Heart left ventricle (tissue), 16 donors: Measurements from ENCODE around the gene USP35. TPM values are rescaled to one million over a fixed set of nuclear protein-coding genes. Genes with fewer than 3 reads are reported as not detected.

Experiments
- ATAC-seq, 4 donors: fragments of 200-7000 bp; cut with Tn5 transposase; one replicate each; pipeline ENCODE4 v1.9.1; 2020 to 2022; ENCODE audit warnings: moderate library complexity in 4 of 4, mild to moderate bottlenecking in 3 of 4, moderate number of reproducible peaks in 1 of 4
- DNase-seq, 5 donors: peaks; one replicate each; pipeline ENCODE4 v3.0.0-alpha.2; 2020
- H3K27ac ChIP-seq, 12 donors: fragments of 200-600 bp; sonication (generic) in 4 of 12; one replicate each; pipeline versions ENCODE4 v1.5.0 to v1.8.0; 2016 to 2022; ENCODE audit warnings: mild to moderate bottlenecking in 2 of 12
- H3K27me3 ChIP-seq, 9 donors: fragments of 200-600 bp; sonication (generic) in 2 of 9; one replicate each; pipeline versions ENCODE4 v1.5.1 to v1.8.0; 2016 to 2022; ENCODE audit warnings: mild to moderate bottlenecking in 3 of 9
- H3K36me3 ChIP-seq, 9 donors: fragments of 200-600 bp; sonication (generic) in 2 of 9; one replicate each; pipeline versions ENCODE4 v1.5.0 to v1.8.0; 2018 to 2022; ENCODE audit warnings: mild to moderate bottlenecking in 2 of 9
- H3K4me1 ChIP-seq, 12 donors: fragments of 200-600 bp; sonication (generic) in 4 of 12; one replicate each; pipeline versions ENCODE4 v1.5.0 to v1.8.0; 2016 to 2022; ENCODE audit warnings: mild to moderate bottlenecking in 3 of 12
- H3K4me3 ChIP-seq, 12 donors: fragments of 200-600 bp; sonication (generic) in 4 of 12; one replicate each; pipeline versions ENCODE4 v1.5.0 to v1.8.0; 2017 to 2022; ENCODE audit warnings: mild to moderate bottlenecking in 9 of 12, moderate library complexity in 4 of 12
- H3K9me3 ChIP-seq, 12 donors: fragments of 200-600 bp; sonication (generic) in 4 of 12; one replicate each; pipeline versions ENCODE4 v1.5.0 to v1.8.0; 2016 to 2022; ENCODE audit warnings: mild to moderate bottlenecking in 1 of 12
- POLR2A ChIP-seq, 2 donors: fragments of 450-650 bp; IDR thresholded peaks; one replicate each; pipeline ENCODE4 v1.6.1; 2017; ENCODE audit warnings: antibody characterized with exemption in 2 of 2, mild to moderate bottlenecking in 2 of 2, moderate library complexity in 2 of 2
- WGBS, 4 donors: extraction: QIAGEN DNeasy Blood & Tissue Kit in 2 of 4; methylation state at CpG; one replicate each; pipeline versions ENCODE4 v1.1.5 to v1.1.7; 2013 to 2018; 5-methylcytosine and 5-hydroxymethylcytosine counted together
- intact Hi-C, 10 donors: fragments of 100-400 bp; cut with DNase I; formaldehyde crosslinking; loops; one replicate each; pipeline versions ENCODE4 v1.11.1 to v1.14.2; 2022
- polyA plus RNA-seq, 2 donors: library from polyadenylated mRNA; stranded (reverse); fragments of 200-250 nt; gene quantifications; one replicate each; pipeline ENCODE4 v1.2.3, GENCODE V29; 2013
- total RNA-seq, 9 donors: library from RNA; depleted of rRNA in 2 of 9; stranded (reverse); fragments of >200 nt in 2 of 9; fragmentation: NEBNext Ultra II Directional in 3 of 9; extraction: Animal tissue kit (Norgen Biotek cat#: 25700) in 3 of 9; gene quantifications; one replicate each; pipeline versions ENCODE4 v1.1.0 to v1.2.4, GENCODE V29; 2016 to 2023
- TF ChIP-seq, protein P1 (sequence below), 12 donors: fragments of 200-600 bp; sonication (generic) in 4 of 12; IDR thresholded peaks; one replicate each; pipeline versions ENCODE4 v1.5.0 to v1.8.0; 2018 to 2022; ENCODE audit warnings: antibody characterized with exemption in 12 of 12, mild to moderate bottlenecking in 5 of 12
- donor health status: ischemic (EF 13 %, LVEDD 7.1; RV severe dilation, severe dysfunction).
- donor health status: healthy with polysubstance abuse.
- donor health status: DM: no; HTN: yes; CAD: no.
- donor health status: DM: no; HTN: no; CAD: no.
- donor health status: ischemic (EF 25% LVEDD 6.9; RV normal size, moderate dysfunction).
- donor health status: ischemic (EF 25% LVEDD 5.7; RV mildly dilated, moderate dysfunction).
- donor health status: healthy.
- donor health status: DM: yes; HTN: yes; CAD: no.
- donor health status: ischemic (EF 35%, LVEDD 5.7; RV mildly dilated, moderate dysfunction).
- donor health status: nonischemic (EF 11% LVEDD 7.7; RV severe dilation, severe dysfunction).
- donor health status: DM: yes; HTN: yes; CAD: no.
- donor health status: PGD.
- donor health status: ischemic (EF 29% LVEDD 5.4; RV normal size, mild dysfunction).
- donor health status: nonischemic (EF 23%, LVEDD 6.1; RV moderate dilation, normal function).

The USP35 gene
- total and polyA plus RNA-seq, 11 donors: 4.5 to 8.1 (median 5.3) TPM

DNA sequence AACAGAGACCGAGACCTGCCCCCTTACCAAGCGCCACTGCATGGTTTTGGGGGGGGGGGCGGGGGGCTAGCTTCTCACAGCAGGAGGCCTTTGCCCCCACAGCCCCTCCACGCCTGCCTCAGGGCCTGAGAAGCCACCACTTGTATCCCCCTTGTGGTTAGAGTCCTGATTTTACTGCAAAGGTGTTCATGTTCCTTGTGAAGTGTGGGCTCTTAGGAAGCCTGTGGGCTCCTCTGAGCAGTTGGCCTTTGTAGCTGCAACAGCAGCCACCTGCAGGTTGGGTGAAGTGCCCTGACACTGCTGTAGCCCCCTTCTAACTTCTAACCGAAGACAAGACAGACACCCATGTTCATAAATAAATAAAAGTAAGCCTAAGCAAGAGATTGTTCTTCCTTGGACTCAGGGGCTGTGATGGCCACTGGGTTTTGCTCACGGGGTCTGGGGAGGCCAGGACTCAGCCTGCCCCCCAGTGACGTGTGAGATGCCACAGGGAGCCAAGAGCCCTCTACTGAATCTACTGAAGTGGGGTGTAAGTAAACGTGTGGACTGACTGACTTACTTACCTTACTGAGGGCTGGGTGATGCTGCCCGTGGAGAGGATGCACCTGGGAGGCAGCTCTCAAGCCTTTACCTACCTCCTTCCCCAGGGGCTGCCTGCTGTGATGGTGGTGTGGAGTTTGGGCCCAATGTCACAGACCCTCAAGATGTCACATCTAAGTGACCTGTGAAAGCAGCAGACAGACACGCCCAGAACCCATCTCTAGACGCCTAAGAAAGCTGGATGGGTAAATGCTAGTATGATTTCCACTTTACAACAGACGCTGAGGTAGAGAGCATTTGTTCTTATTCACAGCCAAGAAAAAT, 25.8 kb downstream of the USP35 start:
- H3K27me3 ChIP-seq: no peaks in the 10 kb centered on the region
- DNase-seq: no peak
- intact Hi-C loops: no loop called here
- no peaks in the 10 kb centered on the region for H3K9me3 ChIP-seq
- WGBS, 4 donors: 83 to 89% (median 86%) methylated on average over 9 to 12 of the region's 12 CpGs
- peaks cover 0 to 71% (median 62%) of the 10 kb centered on the region in 9 donors for H3K36me3 ChIP-seq
- ATAC-seq: no peak
- H3K4me3 ChIP-seq: no peak overlapping the region
- peaks cover 0 to 6% (median 2%) of the 10 kb centered on the region in 12 donors for H3K4me1 ChIP-seq
- no peak overlapping the region for H3K27ac ChIP-seq
- TF ChIP-seq, protein P1, sequence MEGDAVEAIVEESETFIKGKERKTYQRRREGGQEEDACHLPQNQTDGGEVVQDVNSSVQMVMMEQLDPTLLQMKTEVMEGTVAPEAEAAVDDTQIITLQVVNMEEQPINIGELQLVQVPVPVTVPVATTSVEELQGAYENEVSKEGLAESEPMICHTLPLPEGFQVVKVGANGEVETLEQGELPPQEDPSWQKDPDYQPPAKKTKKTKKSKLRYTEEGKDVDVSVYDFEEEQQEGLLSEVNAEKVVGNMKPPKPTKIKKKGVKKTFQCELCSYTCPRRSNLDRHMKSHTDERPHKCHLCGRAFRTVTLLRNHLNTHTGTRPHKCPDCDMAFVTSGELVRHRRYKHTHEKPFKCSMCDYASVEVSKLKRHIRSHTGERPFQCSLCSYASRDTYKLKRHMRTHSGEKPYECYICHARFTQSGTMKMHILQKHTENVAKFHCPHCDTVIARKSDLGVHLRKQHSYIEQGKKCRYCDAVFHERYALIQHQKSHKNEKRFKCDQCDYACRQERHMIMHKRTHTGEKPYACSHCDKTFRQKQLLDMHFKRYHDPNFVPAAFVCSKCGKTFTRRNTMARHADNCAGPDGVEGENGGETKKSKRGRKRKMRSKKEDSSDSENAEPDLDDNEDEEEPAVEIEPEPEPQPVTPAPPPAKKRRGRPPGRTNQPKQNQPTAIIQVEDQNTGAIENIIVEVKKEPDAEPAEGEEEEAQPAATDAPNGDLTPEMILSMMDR (IDR thresholded peaks at IDR 0.05): no peak
- no peak for TF ChIP-seq POLR2A (IDR thresholded peaks at IDR 0.05)

DNA sequence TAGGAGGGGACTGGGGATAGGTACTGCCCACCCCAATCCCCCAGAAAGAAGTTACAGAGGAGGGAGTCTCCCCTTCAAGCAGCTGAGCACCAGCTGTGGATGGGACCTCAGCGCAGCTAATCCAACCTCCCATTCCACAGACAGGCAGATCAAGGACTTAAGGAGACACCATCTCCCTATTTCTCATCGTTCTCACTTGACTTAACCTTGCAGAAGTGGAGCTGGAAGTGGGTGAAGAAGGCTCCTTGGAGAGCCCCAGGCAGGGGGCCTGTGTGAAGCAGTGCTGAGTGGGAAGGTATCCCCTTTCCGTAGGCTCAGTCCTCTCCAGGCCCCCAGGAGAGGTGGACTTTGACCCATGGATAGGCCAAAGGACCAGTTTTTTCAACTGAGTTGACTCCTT, 27.3 kb downstream of the USP35 start:
- TF ChIP-seq, protein P1 (IDR thresholded peaks at IDR 0.05): no peak
- ATAC-seq (no peak), DNase-seq (no peak)
- WGBS, 4 donors: 74 to 97% (median 92%) methylated on average over 3 of the region's 3 CpGs
- H3K4me1 ChIP-seq: peaks cover 0 to 6% (median 2%) of the 10 kb centered on the region in 12 donors
- no peaks in the 10 kb centered on the region for H3K27me3 ChIP-seq
- intact Hi-C loops: no loop called here
- peaks cover 0 to 74% (median 65%) of the 10 kb centered on the region in 9 donors for H3K36me3 ChIP-seq
- no peaks in the 10 kb centered on the region for H3K9me3 ChIP-seq
- no peak overlapping the region for H3K27ac ChIP-seq
- H3K4me3 ChIP-seq: no peak overlapping the region

DNA sequence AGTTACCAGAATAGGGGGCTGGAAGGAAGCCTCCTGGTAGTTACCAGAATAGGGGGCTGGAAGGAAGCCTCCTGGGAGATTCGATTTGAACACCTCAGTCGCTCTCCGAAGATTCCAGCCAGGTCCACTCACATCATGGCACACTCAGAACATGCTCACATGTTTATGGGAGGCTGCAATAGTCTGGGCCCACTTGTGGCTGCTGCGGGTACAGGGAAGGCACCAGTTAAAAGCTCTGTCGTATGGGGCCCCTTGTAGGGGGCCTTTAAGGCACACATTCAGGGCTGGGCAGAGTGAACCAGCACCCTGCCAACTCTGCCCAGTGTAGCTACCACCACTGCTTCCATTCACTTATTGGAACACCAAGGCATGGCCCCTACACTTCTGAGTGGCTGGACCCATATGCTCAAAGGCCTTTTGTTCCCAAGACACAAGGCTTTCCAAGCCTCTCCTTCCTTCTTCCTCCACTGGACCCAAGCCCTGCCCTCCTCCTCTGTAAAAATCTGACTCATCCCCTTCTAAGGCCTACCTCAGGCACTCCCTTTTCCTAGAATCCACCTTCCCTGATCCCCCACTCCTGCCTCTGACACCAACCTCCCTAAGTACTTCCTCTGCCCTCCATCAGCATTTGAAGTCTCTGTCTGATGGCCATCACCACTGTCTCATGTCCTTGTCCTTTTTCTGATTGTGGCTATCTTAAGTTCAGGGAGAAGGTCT, 28.0 kb downstream of the USP35 start:
- Histone ChIP-seq H3K9me3 (no peaks in the 10 kb centered on the region), H3K4me1 (peaks cover 0 to 6% (median 2%) of the 10 kb centered on the region in 12 donors), H3K27ac (no peak overlapping the region), H3K36me3 (peaks cover 0 to 81% (median 72%) of the 10 kb centered on the region in 9 donors), H3K4me3 (no peak overlapping the region), H3K27me3 (no peaks in the 10 kb centered on the region)
- ATAC-seq (no peak), DNase-seq (no peak)
- WGBS, 4 donors: 89 to 96% (median 91%) methylated on average over 5 of the region's 5 CpGs
- intact Hi-C loops: no loop called here
- TF ChIP-seq, protein P1 (IDR thresholded peaks at IDR 0.05): no peak
- no peak for TF ChIP-seq POLR2A (IDR thresholded peaks at IDR 0.05)
